ENCODE data around the gene SHROOM4.

Gene SHROOM4

DNA sequence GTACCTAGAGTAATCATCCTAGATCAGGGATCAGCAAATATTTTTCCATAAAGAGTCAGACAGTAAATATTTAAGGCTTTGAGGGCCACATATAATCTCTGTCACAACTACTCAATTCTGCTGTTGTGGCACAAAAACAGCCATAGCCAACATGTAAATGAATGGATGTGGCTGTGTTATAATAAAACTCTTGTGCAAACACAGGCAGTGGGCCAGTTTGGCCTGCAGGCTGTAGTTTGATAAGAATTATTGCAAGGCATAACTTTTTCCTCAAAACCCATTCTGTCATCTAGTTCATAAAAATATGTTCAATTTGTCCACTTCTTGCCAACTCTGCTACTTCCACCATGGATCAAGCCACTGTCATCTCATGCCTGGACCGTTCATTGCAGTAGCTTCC lies 39.4 kb upstream of the SHROOM4 start:
- Histone ChIP-seq H3K9me3 (ENCODE audit: control insufficient read depth, low read length) (no peaks in the 10 kb centered on the region), H3K27ac (ENCODE audit: low read length, poor library complexity, severe bottlenecking) (no peak overlapping the region), H3K36me3 (ENCODE audit: control insufficient read depth in 1 of 2, insufficient read depth in 2 of 2, low read depth in 1 of 2, low read length in 2 of 2) (no peaks in the 10 kb centered on the region), H2BK5ac (ENCODE audit: low read depth, low read length, poor library complexity, severe bottlenecking) (no peak overlapping the region), H3K4me3 (ENCODE audit: insufficient read depth in 1 of 2, low read depth in 1 of 2, low read length in 2 of 2) (no peak overlapping the region), H4K8ac (ENCODE audit: low read length) (no peak overlapping the region), H3K23ac (ENCODE audit: low read length in 2 of 2) (no peak overlapping the region), H3K27me3 (ENCODE audit: control insufficient read depth in 1 of 2, insufficient read depth in 1 of 2, low read length in 2 of 2) (no peaks in the 10 kb centered on the region), H2BK12ac (ENCODE audit: low read length in 2 of 2) (no peak overlapping the region), H3K4me2 (ENCODE audit: low read length, poor library complexity, severe bottlenecking) (no peak overlapping the region), H3K18ac (ENCODE audit: low read depth in 1 of 2, low read length in 2 of 2) (no peak overlapping the region), H2AK5ac (ENCODE audit: low read length, severe bottlenecking) (no peak overlapping the region), H2BK120ac (ENCODE audit: low read depth, low read length) (no peak overlapping the region), H3K79me1 (replicated peaks; ENCODE audit: low read length, poor library complexity, severe bottlenecking) (no peaks in the 10 kb centered on the region), H3K14ac (ENCODE audit: low read length in 2 of 2) (no peak overlapping the region), H2BK15ac (ENCODE audit: low read depth, poor library complexity, severe bottlenecking) (no peak overlapping the region), H3K9ac (ENCODE audit: low read length) (no peak overlapping the region), H4K91ac (ENCODE audit: low read length) (no peak overlapping the region), H2AFZ (ENCODE audit: low read depth, low read length) (no peak overlapping the region), H3K4ac (ENCODE audit: low read depth in 1 of 2, low read length in 2 of 2) (no peak overlapping the region), H3K4me1 (ENCODE audit: control insufficient read depth, insufficient read depth, low read depth, low read length) (no peaks in the 10 kb centered on the region)
- DNase-seq = no peak
- WGBS = 78% methylated on average over 1 of the region's 1 CpG

DNA sequence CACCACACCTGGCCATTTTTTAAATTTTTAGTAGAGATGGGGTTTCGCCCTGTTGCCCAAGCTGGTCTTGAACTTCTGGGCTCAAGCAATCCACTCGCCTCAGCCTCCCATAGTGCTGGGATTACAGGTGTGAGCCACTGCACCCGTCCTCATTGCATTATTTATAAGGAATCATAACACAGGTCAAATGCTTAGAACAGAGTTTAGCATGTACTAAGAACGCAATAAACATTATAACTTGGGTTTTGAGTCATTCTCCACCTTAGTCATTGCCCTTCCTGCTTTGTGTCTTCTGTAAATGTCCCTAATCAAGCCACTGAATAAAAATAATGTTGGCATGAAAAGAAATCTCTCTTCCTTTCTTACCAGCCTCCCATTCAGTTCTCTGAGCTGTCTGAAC lies 38.5 kb upstream of the SHROOM4 start:
- Histone ChIP-seq H3K23ac (ENCODE audit: low read length in 2 of 2) (no peak overlapping the region), H4K8ac (ENCODE audit: low read length) (no peak overlapping the region), H3K27me3 (ENCODE audit: control insufficient read depth in 1 of 2, insufficient read depth in 1 of 2, low read length in 2 of 2) (no peaks in the 10 kb centered on the region), H2BK15ac (ENCODE audit: low read depth, poor library complexity, severe bottlenecking) (no peak overlapping the region), H3K9me3 (ENCODE audit: control insufficient read depth, low read length) (no peaks in the 10 kb centered on the region), H2BK12ac (ENCODE audit: low read length in 2 of 2) (no peak overlapping the region), H3K4me3 (ENCODE audit: insufficient read depth in 1 of 2, low read depth in 1 of 2, low read length in 2 of 2) (no peak overlapping the region), H3K4ac (ENCODE audit: low read depth in 1 of 2, low read length in 2 of 2) (no peak overlapping the region), H3K18ac (ENCODE audit: low read depth in 1 of 2, low read length in 2 of 2) (no peak overlapping the region), H3K4me2 (ENCODE audit: low read length, poor library complexity, severe bottlenecking) (no peak overlapping the region), H2AK5ac (ENCODE audit: low read length, severe bottlenecking) (no peak overlapping the region), H4K91ac (ENCODE audit: low read length) (no peak overlapping the region), H3K9ac (ENCODE audit: low read length) (no peak overlapping the region), H3K27ac (ENCODE audit: low read length, poor library complexity, severe bottlenecking) (no peak overlapping the region), H3K79me1 (replicated peaks; ENCODE audit: low read length, poor library complexity, severe bottlenecking) (no peaks in the 10 kb centered on the region), H2AFZ (ENCODE audit: low read depth, low read length) (no peak overlapping the region), H2BK5ac (ENCODE audit: low read depth, low read length, poor library complexity, severe bottlenecking) (no peak overlapping the region), H2BK120ac (ENCODE audit: low read depth, low read length) (no peak overlapping the region), H3K14ac (ENCODE audit: low read length in 2 of 2) (no peak overlapping the region), H3K36me3 (ENCODE audit: control insufficient read depth in 1 of 2, insufficient read depth in 2 of 2, low read depth in 1 of 2, low read length in 2 of 2) (no peaks in the 10 kb centered on the region), H3K4me1 (ENCODE audit: control insufficient read depth, insufficient read depth, low read depth, low read length) (no peaks in the 10 kb centered on the region)
- no peak for DNase-seq
- WGBS = 88% methylated on average over 2 of the region's 4 CpGs

DNA sequence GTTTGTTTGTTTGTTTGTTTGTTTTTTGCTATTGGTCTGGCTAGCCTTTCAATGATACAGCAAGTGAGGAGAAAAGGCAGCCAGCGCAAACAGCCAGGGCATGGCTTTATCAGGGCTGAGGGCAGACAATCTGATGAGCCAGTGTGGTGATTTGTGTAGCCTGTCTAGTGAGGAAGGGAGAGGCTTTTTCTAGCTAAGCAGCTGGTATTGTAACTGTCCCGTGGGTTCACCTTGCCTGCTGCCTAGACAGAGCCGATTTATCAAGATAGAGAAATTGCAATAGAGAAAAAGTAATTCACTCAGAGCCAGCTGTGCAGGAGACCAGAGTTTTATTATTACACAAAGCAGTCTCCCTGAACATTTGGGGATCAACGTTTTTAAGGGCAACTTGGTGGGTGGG lies 28.2 kb upstream of the SHROOM4 start:
- H3K9me3 ChIP-seq (ENCODE audit: control insufficient read depth, low read length) = no peaks in the 10 kb centered on the region
- WGBS = 71% methylated on average over 4 of the region's 4 CpGs
- no peak overlapping the region for H2BK5ac ChIP-seq (ENCODE audit: low read depth, low read length, poor library complexity, severe bottlenecking)
- no peak overlapping the region for H3K4me3 ChIP-seq (ENCODE audit: insufficient read depth in 1 of 2, low read depth in 1 of 2, low read length in 2 of 2)
- no peak overlapping the region for H2AFZ ChIP-seq (ENCODE audit: low read depth, low read length)
- H3K23ac ChIP-seq (ENCODE audit: low read length in 2 of 2) = no peak overlapping the region
- H3K27ac ChIP-seq (ENCODE audit: low read length, poor library complexity, severe bottlenecking) = no peak overlapping the region
- no peak overlapping the region for H2BK120ac ChIP-seq (ENCODE audit: low read depth, low read length)
- no peak overlapping the region for H3K4me2 ChIP-seq (ENCODE audit: low read length, poor library complexity, severe bottlenecking)
- DNase-seq = no peak
- H3K79me1 ChIP-seq (replicated peaks; ENCODE audit: low read length, poor library complexity, severe bottlenecking) = no peaks in the 10 kb centered on the region
- no peak overlapping the region for H2AK5ac ChIP-seq (ENCODE audit: low read length, severe bottlenecking)
- H3K18ac ChIP-seq (ENCODE audit: low read depth in 1 of 2, low read length in 2 of 2) = no peak overlapping the region
- peaks cover 4% of the 10 kb centered on the region for H3K4me1 ChIP-seq (ENCODE audit: control insufficient read depth, insufficient read depth, low read depth, low read length)
- H3K27me3 ChIP-seq (ENCODE audit: control insufficient read depth in 1 of 2, insufficient read depth in 1 of 2, low read length in 2 of 2) = peaks cover 0 to 28% of the 10 kb centered on the region in 2 experiments
- no peak overlapping the region for H2BK15ac ChIP-seq (ENCODE audit: low read depth, poor library complexity, severe bottlenecking)
- no peak overlapping the region for H3K14ac ChIP-seq (ENCODE audit: low read length in 2 of 2)
- no peak overlapping the region for H4K8ac ChIP-seq (ENCODE audit: low read length)
- no peak overlapping the region for H3K4ac ChIP-seq (ENCODE audit: low read depth in 1 of 2, low read length in 2 of 2)
- no peaks in the 10 kb centered on the region for H3K36me3 ChIP-seq (ENCODE audit: control insufficient read depth in 1 of 2, insufficient read depth in 2 of 2, low read depth in 1 of 2, low read length in 2 of 2)
- H4K91ac ChIP-seq (ENCODE audit: low read length) = no peak overlapping the region
- H3K9ac ChIP-seq (ENCODE audit: low read length) = no peak overlapping the region
- H2BK12ac ChIP-seq (ENCODE audit: low read length in 2 of 2) = no peak overlapping the region

DNA sequence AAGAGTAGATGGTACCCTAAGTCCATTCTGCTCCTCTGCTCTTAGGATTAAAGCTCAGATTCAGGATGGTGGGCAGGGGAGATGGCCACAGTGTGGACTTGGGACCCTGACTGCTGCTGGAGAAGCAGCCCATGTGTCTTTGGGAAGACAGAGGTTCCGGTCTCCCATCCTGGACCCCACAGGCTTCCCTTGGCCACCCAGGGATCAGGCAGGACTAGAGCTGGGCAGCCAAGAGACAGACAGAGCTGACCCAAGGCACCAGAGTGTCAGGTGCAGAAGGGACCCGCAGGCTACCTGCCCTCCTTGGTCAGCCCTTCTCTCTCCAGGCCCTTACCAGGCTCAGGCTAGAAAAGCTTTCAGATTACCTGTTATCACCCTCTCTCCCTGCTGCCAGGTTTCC lies 25.7 kb upstream of the SHROOM4 start:
- H3K79me1 ChIP-seq (replicated peaks; ENCODE audit: low read length, poor library complexity, severe bottlenecking) = no peaks in the 10 kb centered on the region
- H3K4me2 ChIP-seq (ENCODE audit: low read length, poor library complexity, severe bottlenecking) = no peak overlapping the region
- no peaks in the 10 kb centered on the region for H3K9me3 ChIP-seq (ENCODE audit: control insufficient read depth, low read length)
- no peak overlapping the region for H2BK120ac ChIP-seq (ENCODE audit: low read depth, low read length)
- H3K4me1 ChIP-seq (ENCODE audit: control insufficient read depth, insufficient read depth, low read depth, low read length) = peaks cover 4% of the 10 kb centered on the region
- H2BK12ac ChIP-seq (ENCODE audit: low read length in 2 of 2) = no peak overlapping the region
- no peak overlapping the region for H3K18ac ChIP-seq (ENCODE audit: low read depth in 1 of 2, low read length in 2 of 2)
- no peak overlapping the region for H3K27ac ChIP-seq (ENCODE audit: low read length, poor library complexity, severe bottlenecking)
- H3K14ac ChIP-seq (ENCODE audit: low read length in 2 of 2) = no peak overlapping the region
- H3K23ac ChIP-seq (ENCODE audit: low read length in 2 of 2) = no peak overlapping the region
- no peak overlapping the region for H4K91ac ChIP-seq (ENCODE audit: low read length)
- H3K9ac ChIP-seq (ENCODE audit: low read length) = no peak overlapping the region
- no peak overlapping the region for H2BK5ac ChIP-seq (ENCODE audit: low read depth, low read length, poor library complexity, severe bottlenecking)
- no peak overlapping the region for H4K8ac ChIP-seq (ENCODE audit: low read length)
- peaks cover 0 to 46% of the 10 kb centered on the region in 2 experiments for H3K27me3 ChIP-seq (ENCODE audit: control insufficient read depth in 1 of 2, insufficient read depth in 1 of 2, low read length in 2 of 2)
- WGBS = 100% methylated on average over 2 of the region's 2 CpGs
- no peak overlapping the region for H3K4me3 ChIP-seq (ENCODE audit: insufficient read depth in 1 of 2, low read depth in 1 of 2, low read length in 2 of 2)
- H3K36me3 ChIP-seq (ENCODE audit: control insufficient read depth in 1 of 2, insufficient read depth in 2 of 2, low read depth in 1 of 2, low read length in 2 of 2) = no peaks in the 10 kb centered on the region
- DNase-seq = no peak
- no peak overlapping the region for H3K4ac ChIP-seq (ENCODE audit: low read depth in 1 of 2, low read length in 2 of 2)
- no peak overlapping the region for H2BK15ac ChIP-seq (ENCODE audit: low read depth, poor library complexity, severe bottlenecking)
- peak overlapping the region; percentile 59 for H2AK5ac ChIP-seq (ENCODE audit: low read length, severe bottlenecking)
- H2AFZ ChIP-seq (ENCODE audit: low read depth, low read length) = no peak overlapping the region
